ENCODE results near the gene HOXB8. TPM values are rescaled to one million over a fixed set of nuclear protein-coding genes. Genes with fewer than 3 reads are reported as not detected.

HOXB8 gene
- total and polyA plus RNA-seq, 2 of the 13 experiments (the other 11 are each of a cell fraction or from before 2014, with no cell fraction given): not detected

DNA sequence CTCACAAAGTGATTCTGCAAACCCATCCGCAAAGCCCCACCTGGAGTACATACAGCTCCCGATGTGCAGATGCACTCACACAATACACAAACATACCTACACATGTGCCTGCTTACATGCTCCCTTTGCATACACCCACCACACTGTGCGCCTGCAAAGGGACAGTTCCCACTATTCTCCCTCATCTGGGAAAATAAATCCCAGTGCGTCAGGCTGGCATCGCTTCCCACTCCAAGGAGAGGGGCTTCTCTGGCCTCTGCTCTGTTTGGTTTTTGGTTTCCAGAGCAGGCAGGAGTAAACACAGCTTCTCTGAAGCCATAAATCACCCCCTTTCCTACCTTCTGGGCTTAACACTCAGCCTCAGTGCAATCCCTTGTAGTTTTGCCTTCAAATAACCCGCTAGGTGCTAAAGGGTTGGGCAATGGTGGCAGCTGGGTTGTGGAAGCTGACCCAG, 51.7 kb downstream of the HOXB8 start:
- Histone ChIP-seq H3K79me2 (ENCODE audit: insufficient read depth, low read length) (no peaks in the 10 kb centered on the region), H3K27ac (ENCODE audit: extremely low read length, insufficient read depth, low read length) (no peak overlapping the region), H3K4me1 (ENCODE audit: insufficient read depth, low read length) (no peaks in the 10 kb centered on the region), H3K9ac (ENCODE audit: insufficient read depth, low read depth, low read length) (no peak overlapping the region), H3K36me3 (replicated peaks in 1 of 2; ENCODE audit: control insufficient read depth in 1 of 2, insufficient read depth in 2 of 2, low read length in 2 of 2) (no peaks in the 10 kb centered on the region), H3K9me3 (ENCODE audit: low read length) (no peaks in the 10 kb centered on the region), H3K4me3 (replicated peaks in 1 of 3; ENCODE audit: insufficient read depth in 1 of 3, low read depth in 2 of 3, low read length in 3 of 3) (no peak overlapping the region), H2AFZ (ENCODE audit: low read length) (no peak overlapping the region), H3K27me3 (ENCODE audit: control insufficient read depth in 1 of 2, insufficient read depth in 2 of 2, low read length in 2 of 2) (peaks cover 24 to 94% of the 10 kb centered on the region in 2 experiments), H4K20me1 (ENCODE audit: insufficient read depth, low read length) (no peaks in the 10 kb centered on the region), H3K4me2 (ENCODE audit: low read depth, low read length) (no peak overlapping the region)
- intact Hi-C loops (cut with micrococcal nuclease; ENCODE audit: unreplicated experiment): no loop called here
- in situ Hi-C loops (cut with HindIII; ENCODE audit: extremely low pct_ligation_motif_present, low pct_unique_long_range_greater_than_20kb): no loop called here
- 12% methylated on average over 6 of the region's 6 CpGs for WGBS (ENCODE audit: low lambda C conversion rate)
- BruUV-seq (replicated peaks): no TSS peak
- DNase-seq (ENCODE audit: low spot score) (no peak), ATAC-seq (no peak), FAIRE-seq (no peak)
- ChIA-PET CTCF (ENCODE audit: low intra/inter-chr PET ratio, low total read pairs) (no interaction called here), POLR2A (no interaction called here)
- TF ChIP-seq ZFP90 (CRISPR knock-in tag; IDR thresholded peaks at IDR 0.05; ENCODE audit: borderline replicate concordance): no peak
- TF ChIP-seq ZKSCAN5 (CRISPR knock-in tag; IDR thresholded peaks at IDR 0.05): no peak
- TF ChIP-seq PHF5A (CRISPR knock-in tag; IDR thresholded peaks at IDR 0.05; ENCODE audit: low read depth, unreplicated experiment): no peak
- TF ChIP-seq, protein P1, sequence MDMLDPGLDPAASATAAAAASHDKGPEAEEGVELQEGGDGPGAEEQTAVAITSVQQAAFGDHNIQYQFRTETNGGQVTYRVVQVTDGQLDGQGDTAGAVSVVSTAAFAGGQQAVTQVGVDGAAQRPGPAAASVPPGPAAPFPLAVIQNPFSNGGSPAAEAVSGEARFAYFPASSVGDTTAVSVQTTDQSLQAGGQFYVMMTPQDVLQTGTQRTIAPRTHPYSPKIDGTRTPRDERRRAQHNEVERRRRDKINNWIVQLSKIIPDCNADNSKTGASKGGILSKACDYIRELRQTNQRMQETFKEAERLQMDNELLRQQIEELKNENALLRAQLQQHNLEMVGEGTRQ (IDR thresholded peaks at IDR 0.05; ENCODE audit: low read depth, low read length): no peak
- TF ChIP-seq, protein P1 (CRISPR knock-in tag; IDR thresholded peaks at IDR 0.05; ENCODE audit: borderline replicate concordance): no peak
- no peak for TF ChIP-seq AHR (CRISPR knock-in tag; IDR thresholded peaks at IDR 0.05)
- TF ChIP-seq ZNF878 (CRISPR knock-in tag; IDR thresholded peaks at IDR 0.05): no peak
- no peak for TF ChIP-seq RXRB (CRISPR knock-in tag; IDR thresholded peaks at IDR 0.05; ENCODE audit: borderline replicate concordance)
- TF ChIP-seq, protein P2, sequence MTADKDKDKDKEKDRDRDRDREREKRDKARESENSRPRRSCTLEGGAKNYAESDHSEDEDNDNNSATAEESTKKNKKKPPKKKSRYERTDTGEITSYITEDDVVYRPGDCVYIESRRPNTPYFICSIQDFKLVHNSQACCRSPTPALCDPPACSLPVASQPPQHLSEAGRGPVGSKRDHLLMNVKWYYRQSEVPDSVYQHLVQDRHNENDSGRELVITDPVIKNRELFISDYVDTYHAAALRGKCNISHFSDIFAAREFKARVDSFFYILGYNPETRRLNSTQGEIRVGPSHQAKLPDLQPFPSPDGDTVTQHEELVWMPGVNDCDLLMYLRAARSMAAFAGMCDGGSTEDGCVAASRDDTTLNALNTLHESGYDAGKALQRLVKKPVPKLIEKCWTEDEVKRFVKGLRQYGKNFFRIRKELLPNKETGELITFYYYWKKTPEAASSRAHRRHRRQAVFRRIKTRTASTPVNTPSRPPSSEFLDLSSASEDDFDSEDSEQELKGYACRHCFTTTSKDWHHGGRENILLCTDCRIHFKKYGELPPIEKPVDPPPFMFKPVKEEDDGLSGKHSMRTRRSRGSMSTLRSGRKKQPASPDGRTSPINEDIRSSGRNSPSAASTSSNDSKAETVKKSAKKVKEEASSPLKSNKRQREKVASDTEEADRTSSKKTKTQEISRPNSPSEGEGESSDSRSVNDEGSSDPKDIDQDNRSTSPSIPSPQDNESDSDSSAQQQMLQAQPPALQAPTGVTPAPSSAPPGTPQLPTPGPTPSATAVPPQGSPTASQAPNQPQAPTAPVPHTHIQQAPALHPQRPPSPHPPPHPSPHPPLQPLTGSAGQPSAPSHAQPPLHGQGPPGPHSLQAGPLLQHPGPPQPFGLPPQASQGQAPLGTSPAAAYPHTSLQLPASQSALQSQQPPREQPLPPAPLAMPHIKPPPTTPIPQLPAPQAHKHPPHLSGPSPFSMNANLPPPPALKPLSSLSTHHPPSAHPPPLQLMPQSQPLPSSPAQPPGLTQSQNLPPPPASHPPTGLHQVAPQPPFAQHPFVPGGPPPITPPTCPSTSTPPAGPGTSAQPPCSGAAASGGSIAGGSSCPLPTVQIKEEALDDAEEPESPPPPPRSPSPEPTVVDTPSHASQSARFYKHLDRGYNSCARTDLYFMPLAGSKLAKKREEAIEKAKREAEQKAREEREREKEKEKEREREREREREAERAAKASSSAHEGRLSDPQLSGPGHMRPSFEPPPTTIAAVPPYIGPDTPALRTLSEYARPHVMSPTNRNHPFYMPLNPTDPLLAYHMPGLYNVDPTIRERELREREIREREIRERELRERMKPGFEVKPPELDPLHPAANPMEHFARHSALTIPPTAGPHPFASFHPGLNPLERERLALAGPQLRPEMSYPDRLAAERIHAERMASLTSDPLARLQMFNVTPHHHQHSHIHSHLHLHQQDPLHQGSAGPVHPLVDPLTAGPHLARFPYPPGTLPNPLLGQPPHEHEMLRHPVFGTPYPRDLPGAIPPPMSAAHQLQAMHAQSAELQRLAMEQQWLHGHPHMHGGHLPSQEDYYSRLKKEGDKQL (CRISPR knock-in tag; IDR thresholded peaks at IDR 0.05; ENCODE audit: low read depth): no peak
- no peak for TF ChIP-seq FIP1L1 (IDR thresholded peaks at IDR 0.05; ENCODE audit: borderline replicate concordance, insufficient read depth, low read depth, low read length)
- no peak for TF ChIP-seq ZNF253 (CRISPR knock-in tag; IDR thresholded peaks at IDR 0.05; ENCODE audit: borderline replicate concordance)
- no peak for TF ChIP-seq NR3C1 (CRISPR knock-in tag; IDR thresholded peaks at IDR 0.05)
- TF ChIP-seq ZNF124 (CRISPR knock-in tag; IDR thresholded peaks at IDR 0.05): no peak

All from HepG2 (cell line).